H9 (cell line): ENCODE measurements around the gene PGM2. TPM values are rescaled to one million over a fixed set of nuclear protein-coding genes. Genes with fewer than 3 reads are reported as not detected.

ENCODE experiments used
- DNase-seq: peaks from one replicate; pipeline ENCODE4 v3.0.0-alpha.2; 2017
- H2AFZ ChIP-seq: one replicate; pipeline ENCODE4 v1.6.1; 2013; ENCODE audit warnings: mild to moderate bottlenecking, low read length, control low read depth, moderate library complexity
- H2AK5ac ChIP-seq: 2 replicates; pipeline ENCODE4 v1.6.1; 2013; ENCODE audit warnings: low read length, control low read depth, mixed read lengths; ENCODE audit not compliant: insufficient read length
- H2BK120ac ChIP-seq: one replicate; pipeline ENCODE4 v1.6.1; 2013; ENCODE audit warnings: low read depth, mild to moderate bottlenecking, low read length, control low read depth, inconsistent platforms; ENCODE audit not compliant: poor library complexity, severe bottlenecking
- H2BK12ac ChIP-seq: 2 replicates; pipeline ENCODE4 v1.6.1; 2013; ENCODE audit warnings: low read length, control low read depth, mixed read lengths, low read depth; ENCODE audit not compliant: insufficient read length
- H2BK15ac ChIP-seq: 2 replicates; pipeline ENCODE4 v1.6.1; 2013; ENCODE audit warnings: low read depth, low read length, control low read depth
- H2BK20ac ChIP-seq: one replicate; pipeline ENCODE4 v1.6.1; 2013; ENCODE audit warnings: low read depth, mild to moderate bottlenecking, low read length, control low read depth, inconsistent platforms; ENCODE audit not compliant: poor library complexity, severe bottlenecking
- H2BK5ac ChIP-seq: 2 replicates; pipeline ENCODE4 v1.6.1; 2013; ENCODE audit warnings: low read length, control low read depth, mixed read lengths; ENCODE audit not compliant: insufficient read length
- H3K14ac ChIP-seq: 2 replicates; pipeline ENCODE4 v1.6.1; 2013; ENCODE audit warnings: low read length, control low read depth; ENCODE audit not compliant: insufficient read depth
- H3K18ac ChIP-seq: 2 replicates; pipeline ENCODE4 v1.6.1; 2013; ENCODE audit warnings: low read depth, mild to moderate bottlenecking, mixed read lengths, low read length, control low read depth; ENCODE audit not compliant: insufficient read length
- H3K23ac ChIP-seq: 2 replicates; pipeline ENCODE4 v1.6.1; 2013; ENCODE audit warnings: low read length, control low read depth, mixed read lengths, low read depth; ENCODE audit not compliant: insufficient read length
- H3K23me2 ChIP-seq: 2 replicates; pipeline ENCODE4 v1.6.1; 2013; ENCODE audit warnings: low read depth, mild to moderate bottlenecking, mixed read lengths, low read length, control low read depth; ENCODE audit not compliant: insufficient read length, poor library complexity, severe bottlenecking
- H3K27ac ChIP-seq: 2 replicates; pipeline ENCODE4 v1.5.1; 2013; ENCODE audit warnings: low read length, control low read depth, mixed read lengths, low read depth; ENCODE audit not compliant: insufficient read length
- H3K27me3 ChIP-seq: 2 replicates; pipeline ENCODE4 v1.6.1; 2013; ENCODE audit warnings: low read length, control low read depth, inconsistent platforms; ENCODE audit not compliant: insufficient read depth
- H3K4ac ChIP-seq: 2 replicates; pipeline ENCODE4 v1.6.1; 2013; ENCODE audit warnings: low read depth, mild to moderate bottlenecking, control low read depth, inconsistent platforms, low read length, moderate library complexity
- H3K4me1 ChIP-seq: 2 replicates; pipeline ENCODE4 v1.6.1; 2013; ENCODE audit warnings: low read length, control low read depth, inconsistent platforms; ENCODE audit not compliant: insufficient read depth
- H3K4me2 ChIP-seq: 2 replicates; pipeline ENCODE4 v1.6.1; 2013; ENCODE audit warnings: low read length, control low read depth, mixed read lengths; ENCODE audit not compliant: insufficient read length, insufficient read depth
- H3K56ac ChIP-seq: 2 replicates; pipeline ENCODE4 v1.6.1; 2013; ENCODE audit warnings: low read depth, mild to moderate bottlenecking, mixed read lengths, low read length, control low read depth; ENCODE audit not compliant: insufficient read length
- H3K79me1 ChIP-seq: 2 replicates; pipeline ENCODE4 v1.6.1; 2013; ENCODE audit warnings: low read depth, mild to moderate bottlenecking, moderate library complexity, low read length, control low read depth, inconsistent platforms; ENCODE audit not compliant: insufficient read depth, poor library complexity, severe bottlenecking
- H3K79me2 ChIP-seq: 2 replicates; pipeline ENCODE4 v1.6.1; 2013; ENCODE audit warnings: low read length, control low read depth, inconsistent platforms; ENCODE audit not compliant: insufficient read depth
- H3K9ac ChIP-seq: 2 replicates; pipeline ENCODE4 v1.6.1; 2013; ENCODE audit warnings: low read length, control low read depth, mixed read lengths; ENCODE audit not compliant: insufficient read length; ENCODE audit errors: extremely low read depth
- H3K9me3 ChIP-seq: one replicate; pipeline ENCODE4 v1.6.1; 2013; ENCODE audit warnings: low read depth, low read length, inconsistent platforms; ENCODE audit not compliant: control insufficient read depth
- H3T11ph ChIP-seq: one replicate; pipeline ENCODE4 v1.6.1; 2013; ENCODE audit warnings: mild to moderate bottlenecking, low read length, control low read depth, inconsistent platforms
- H4K20me1 ChIP-seq: one replicate; pipeline ENCODE4 v1.6.1; 2013; ENCODE audit not compliant: control insufficient read depth, insufficient read length, insufficient read depth
- H4K5ac ChIP-seq: 2 replicates; pipeline ENCODE4 v1.6.1; 2013; ENCODE audit warnings: low read depth, mild to moderate bottlenecking, mixed read lengths, low read length, control low read depth; ENCODE audit not compliant: insufficient read length
- H4K8ac ChIP-seq: replicated peaks from 2 replicates; pipeline ENCODE4 v1.6.1; 2013; ENCODE audit warnings: low read length, control low read depth, mixed read lengths, low read depth; ENCODE audit not compliant: insufficient read length
- H4K91ac ChIP-seq: 2 replicates; pipeline ENCODE4 v1.6.1; 2013; ENCODE audit warnings: low read depth, mild to moderate bottlenecking, moderate library complexity, mixed read lengths, low read length, control low read depth; ENCODE audit not compliant: insufficient read length
- H3K27ac Mint-ChIP-seq, 3 experiments: 2 replicates in 2 of 3; 3 replicates in 1 of 3; pipeline ENCODE4 v1.8.0; 2020 to 2021; ENCODE audit warnings: mixed read lengths in 3 of 3, mild to moderate bottlenecking in 1 of 3, moderate library complexity in 1 of 3
- H3K27me3 Mint-ChIP-seq: 2 replicates; pipeline ENCODE4 v1.8.0; 2021; ENCODE audit warnings: low read depth, mild to moderate bottlenecking, moderate library complexity, mixed read lengths
- H3K36me3 Mint-ChIP-seq, 3 experiments: 2 replicates in 2 of 3; 3 replicates in 1 of 3; pipeline ENCODE4 v1.8.0; 2020 to 2021; ENCODE audit warnings: low read depth in 3 of 3, mixed read lengths in 3 of 3; ENCODE audit not compliant: insufficient read depth in 1 of 3
- H3K4me1 Mint-ChIP-seq, 2 experiments: 2 replicates each; pipeline ENCODE4 v1.8.0; 2020; ENCODE audit warnings: mixed read lengths in 2 of 2
- H3K4me3 Mint-ChIP-seq, 2 experiments: 2 replicates in 1 of 2; 3 replicates in 1 of 2; pipeline ENCODE4 v1.8.0; 2020 to 2021; ENCODE audit warnings: mild to moderate bottlenecking in 2 of 2, mixed read lengths in 2 of 2, moderate library complexity in 1 of 2
- H3K9me3 Mint-ChIP-seq, 2 experiments: 2 replicates in 1 of 2; 3 replicates in 1 of 2; pipeline ENCODE4 v1.8.0; 2020; ENCODE audit warnings: mild to moderate bottlenecking in 2 of 2, mixed read lengths in 2 of 2, moderate library complexity in 1 of 2
- CTCF ChIP-seq: fragments of 200-600 bp; sonication (generic); conservative IDR thresholded peaks from 3 replicates; pipeline ENCODE4 v1.8.0; 2021; ENCODE audit warnings: antibody characterized with exemption, mild to moderate bottlenecking
- WGBS: extraction: QIAGEN DNeasy Blood & Tissue Kit; methylation state at CpG from one replicate; pipeline ENCODE4 v1.1.7; 2013; ENCODE audit warnings: missing lambda C conversion rate, low lambda C conversion rate, mixed read lengths; ENCODE audit not compliant: insufficient read length; ENCODE audit errors: extremely low coverage; 5-methylcytosine and 5-hydroxymethylcytosine counted together
- total RNA-seq: library from RNA; stranded (reverse); gene quantifications from 2 replicates; pipeline ENCODE4 v1.2.1, GENCODE V29; 2021

PGM2 gene
- total RNA-seq, 1 experiment from 2014 or later = 26.6 TPM

GRCh38 chr4:37910091-37910486 is 83.6 kb downstream of the PGM2 start:
- Mint-ChIP-seq H3K27ac (no peak overlapping the region), H3K4me3 (no peak overlapping the region), H3K27me3 (no peaks in the 10 kb centered on the region), H3K36me3 (no peaks in the 10 kb centered on the region), H3K9me3 (no peaks in the 10 kb centered on the region), H3K4me1 (peaks cover 5 to 19% of the 10 kb centered on the region in 2 experiments; a peak in 3 of 4 replicates)
- no peaks in the 10 kb centered on the region for H3K23me2 ChIP-seq
- no CpG with 5 or more reads among the region's 1 CpG for WGBS
- H3K14ac ChIP-seq = no peak overlapping the region
- no peaks in the 10 kb centered on the region for H4K20me1 ChIP-seq
- TF ChIP-seq CTCF = no peak
- no peak overlapping the region for H2BK120ac ChIP-seq
- H2BK12ac ChIP-seq = no peak overlapping the region
- no peak overlapping the region for H4K91ac ChIP-seq
- no peaks in the 10 kb centered on the region for H3K4me1 ChIP-seq
- H2BK15ac ChIP-seq = no peak overlapping the region
- no peak overlapping the region for H3K4me2 ChIP-seq
- H3K79me1 ChIP-seq = no peaks in the 10 kb centered on the region
- no peak overlapping the region for H3K18ac ChIP-seq
- H4K5ac ChIP-seq = no peak overlapping the region
- no peak overlapping the region for H2AK5ac ChIP-seq
- no peak overlapping the region for H2BK5ac ChIP-seq
- no peak overlapping the region for H3T11ph ChIP-seq
- no peaks in the 10 kb centered on the region for H3K79me2 ChIP-seq
- no peak overlapping the region for H4K8ac ChIP-seq
- H3K56ac ChIP-seq = no peak overlapping the region
- no peak overlapping the region for H2AFZ ChIP-seq
- H3K27me3 ChIP-seq = no peaks in the 10 kb centered on the region
- no peaks in the 10 kb centered on the region for H3K9me3 ChIP-seq
- no peak overlapping the region for H3K27ac ChIP-seq
- no peak overlapping the region for H3K23ac ChIP-seq
- H3K4ac ChIP-seq = no peak overlapping the region
- H2BK20ac ChIP-seq = no peak overlapping the region
- no peak overlapping the region for H3K9ac ChIP-seq
- DNase-seq = no peak

Other genes with a start within 250 kb of the PGM2 start
- gene RELL1, start 140.3 kb upstream of the PGM2 start, total RNA-seq = 10.6 and 10.8 TPM in 2 replicates
- 101 and 109 TPM in 2 replicates for gene TBC1D1, start 64.4 kb downstream of the PGM2 start, total RNA-seq
- gene PTTG2, start 133.7 kb downstream of the PGM2 start, total RNA-seq = not detected in 2 replicates